GM19025 (cell line): ENCODE data around the gene NLRP7.
"Not testable (repeated sequence)": the region's sequence is repeated elsewhere in the genome, so short reads cannot be mapped to it uniquely, and the experiment has no call there.

ENCODE experiments used
- ATAC-seq: cut with Tn5 transposase; IDR thresholded peaks from one replicate; pipeline ENCODE4 v1.9.1; 2021; ENCODE audit warnings: mild to moderate bottlenecking, low read depth, moderate library complexity; ENCODE audit not compliant: unreplicated experiment

The NLRP7 gene

GRCh38 chr19:54921082-54921481, 26.2 kb downstream of the NLRP7 start:
- no peak for ATAC-seq

GRCh38 chr19:54919646-54920563, 27.4 kb downstream of the NLRP7 start:
- not testable (repeated sequence) for ATAC-seq

GRCh38 chr19:54918499-54918898, 28.8 kb downstream of the NLRP7 start:
- no peak for ATAC-seq

DNA sequence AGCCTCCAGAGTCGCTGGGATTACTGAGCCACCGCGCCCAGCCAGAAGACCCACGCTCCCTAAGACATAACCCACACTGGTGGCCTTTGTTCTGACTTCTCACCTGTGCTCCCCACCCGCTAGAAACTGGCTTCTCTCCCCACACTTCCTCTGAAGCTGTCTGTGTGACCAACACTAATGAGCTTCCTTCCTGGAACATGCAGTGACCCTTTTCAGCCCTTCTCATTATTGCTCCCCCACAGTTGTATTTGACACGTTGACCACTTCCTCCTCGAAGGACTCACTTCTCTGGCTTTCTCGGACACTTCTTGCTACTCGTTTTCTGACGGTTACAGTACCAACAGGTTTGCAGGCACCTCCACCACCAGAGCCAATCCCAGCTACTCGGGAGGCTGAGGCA, 30.5 kb downstream of the NLRP7 start:
- ATAC-seq, result no peak

- ATAC-seq, result not testable (repeated sequence)
These were observed 39.4 kb downstream of the NLRP7 start for GRCh38 chr19:54907899-54908298.

GRCh38 chr19:54906819-54907218, 40.5 kb downstream of the NLRP7 start:
- no peak for ATAC-seq

DNA sequence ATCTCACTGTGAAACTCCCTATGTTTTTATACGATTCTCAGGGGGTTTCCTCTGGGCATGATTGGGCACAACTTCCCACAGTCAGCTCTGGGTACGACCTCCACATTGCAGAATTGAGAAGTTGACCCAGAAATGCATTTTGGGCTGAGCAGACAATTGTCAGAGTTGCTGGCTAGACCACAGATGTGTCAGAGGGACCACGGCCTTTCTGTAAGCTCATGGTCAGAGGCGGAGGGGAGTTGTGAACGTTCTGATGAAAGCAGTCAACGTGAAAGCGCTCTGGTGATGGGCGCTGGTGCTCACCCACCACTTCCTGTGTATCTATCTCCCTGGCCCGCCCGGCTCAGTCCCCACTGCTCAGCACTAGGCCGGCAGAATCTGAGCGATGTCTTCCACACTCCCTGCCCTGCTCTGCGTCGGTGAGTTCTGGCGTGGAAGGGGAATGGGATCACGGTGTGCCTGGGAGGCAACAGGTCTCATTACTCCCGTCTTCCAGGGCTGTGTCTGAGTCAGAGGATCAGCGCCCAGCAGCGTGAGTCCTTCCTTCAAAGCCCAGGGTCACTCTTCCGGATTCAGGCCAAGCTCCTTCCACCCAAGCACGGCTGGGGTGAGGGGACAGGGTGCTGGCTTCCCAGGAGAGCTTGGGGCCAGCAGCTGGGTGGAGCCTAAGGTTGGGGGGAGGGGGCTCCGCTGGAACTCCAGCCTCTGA, 41.4 kb downstream of the NLRP7 start, which contains the start of gene NCR1:
TSS of gene NCR1 (plus strand) at position 346 of the 709 bp plus-strand sequence. CDS start at position 386, 40 bp downstream.
- no peak for ATAC-seq

- no peak for ATAC-seq
These were observed 41.9 kb downstream of the NLRP7 start for GRCh38 chr19:54905421-54905802.

DNA sequence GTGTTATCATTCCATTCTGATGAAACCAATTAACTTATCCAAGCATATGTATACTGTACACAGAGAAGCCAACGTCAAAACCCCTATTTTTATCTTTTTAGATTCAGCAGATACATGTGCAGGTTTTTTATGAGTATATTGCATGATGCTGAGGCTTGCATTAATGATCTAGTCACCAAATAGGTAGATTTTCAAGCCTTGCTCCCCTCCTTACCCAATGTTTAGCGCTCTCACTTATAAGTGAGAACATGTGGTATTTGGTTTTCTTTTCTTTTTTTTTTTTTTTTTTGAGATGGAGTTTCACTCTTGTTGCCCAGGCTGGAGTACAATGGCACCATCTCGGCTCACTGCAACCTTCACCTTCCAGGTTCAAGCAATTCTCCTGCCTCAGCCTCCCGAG, 43.1 kb downstream of the NLRP7 start:
- not testable (repeated sequence) for ATAC-seq

DNA sequence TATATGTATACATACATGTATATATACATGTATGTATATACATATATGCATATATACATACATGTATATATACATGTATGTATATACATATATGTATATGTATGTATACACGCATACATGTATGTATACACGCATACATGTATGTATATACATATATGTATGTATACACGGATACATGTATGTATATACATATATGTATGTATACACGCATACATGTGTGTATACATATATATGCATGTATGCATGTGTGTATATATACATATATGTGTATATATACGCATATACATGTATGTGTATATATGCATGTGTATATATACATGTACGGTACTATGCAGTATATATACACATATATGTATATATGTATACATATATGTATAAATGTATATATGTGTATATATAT, 44.0 kb downstream of the NLRP7 start:
- no peak for ATAC-seq

GRCh38 chr19:54902061-54902460, 45.3 kb downstream of the NLRP7 start:
- no peak for ATAC-seq

DNA sequence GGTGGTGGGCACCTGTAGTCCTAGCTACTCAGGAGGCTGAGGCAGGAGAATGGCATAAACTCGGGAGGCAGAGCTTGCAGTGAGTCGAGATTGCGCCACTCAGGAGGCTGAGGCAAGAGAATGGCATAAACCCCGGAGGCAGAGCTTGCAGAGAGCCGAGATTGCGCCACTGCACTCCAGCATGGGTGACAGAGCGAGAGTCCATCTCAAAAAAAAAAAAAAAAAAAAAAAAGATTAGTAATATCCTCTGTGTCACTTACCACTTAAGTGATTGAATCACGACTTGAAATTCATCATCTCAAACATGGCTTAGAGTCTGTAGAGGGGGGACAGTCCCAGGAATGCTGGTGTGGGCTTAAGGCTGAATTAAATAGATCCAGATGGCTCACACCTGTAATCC, 46.2 kb downstream of the NLRP7 start:
- not testable (repeated sequence) for ATAC-seq

- ATAC-seq, result not testable (repeated sequence)
These were observed 47.7 kb downstream of the NLRP7 start for GRCh38 chr19:54899646-54900045.

GRCh38 chr19:54898685-54899084, 48.6 kb downstream of the NLRP7 start:
- ATAC-seq, result not testable (repeated sequence)

DNA sequence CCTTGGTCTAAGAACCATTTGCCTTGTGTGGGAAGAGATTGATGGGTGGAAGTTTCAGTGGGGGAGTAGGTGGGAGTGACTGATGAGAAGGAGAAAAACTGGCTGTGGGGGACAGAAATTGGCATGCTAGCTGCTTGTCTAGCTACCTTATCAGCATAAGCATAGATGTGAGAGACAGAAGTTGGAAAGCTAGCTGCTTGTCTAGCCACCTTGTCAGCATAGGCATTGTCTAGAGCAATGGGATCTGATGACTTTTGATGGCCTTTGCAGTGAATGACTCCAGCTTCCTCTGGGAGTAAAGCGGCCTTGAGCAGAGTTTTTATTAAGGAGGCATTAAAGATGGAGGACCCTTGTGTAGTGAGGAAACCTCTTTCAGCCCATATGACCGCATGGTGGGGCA, 51.3 kb downstream of the NLRP7 start:
- no peak for ATAC-seq

DNA sequence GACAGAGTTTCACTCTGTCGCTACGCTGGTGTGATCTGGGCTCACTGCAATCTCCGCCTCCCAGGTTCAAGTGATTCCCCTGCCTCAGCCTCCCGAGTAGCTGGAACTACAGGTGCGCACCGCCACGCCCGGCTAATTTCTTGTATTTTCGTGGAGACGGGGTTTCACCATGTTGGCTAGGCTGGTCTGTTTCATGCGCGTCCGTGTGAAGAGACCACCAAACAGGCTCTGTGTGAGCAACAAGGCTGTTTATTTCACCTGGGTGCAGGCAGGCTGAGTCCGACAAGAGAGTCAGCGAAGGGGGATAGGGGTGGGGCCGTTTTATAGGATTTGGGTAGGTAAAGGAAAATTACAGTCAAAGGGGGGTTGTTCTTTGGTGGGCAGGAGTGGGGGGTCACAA, 53.2 kb downstream of the NLRP7 start:
- not testable (repeated sequence) for ATAC-seq

- ATAC-seq, result no peak
These were observed 53.9 kb downstream of the NLRP7 start for GRCh38 chr19:54893406-54893805.

- ATAC-seq, result no peak
These were observed 57.8 kb downstream of the NLRP7 start for GRCh38 chr19:54889566-54889965.

- no peak for ATAC-seq
These were observed 59.1 kb downstream of the NLRP7 start for GRCh38 chr19:54888239-54888638.

- ATAC-seq, result no peak
These were observed 64.1 kb downstream of the NLRP7 start for GRCh38 chr19:54883228-54883627.

DNA sequence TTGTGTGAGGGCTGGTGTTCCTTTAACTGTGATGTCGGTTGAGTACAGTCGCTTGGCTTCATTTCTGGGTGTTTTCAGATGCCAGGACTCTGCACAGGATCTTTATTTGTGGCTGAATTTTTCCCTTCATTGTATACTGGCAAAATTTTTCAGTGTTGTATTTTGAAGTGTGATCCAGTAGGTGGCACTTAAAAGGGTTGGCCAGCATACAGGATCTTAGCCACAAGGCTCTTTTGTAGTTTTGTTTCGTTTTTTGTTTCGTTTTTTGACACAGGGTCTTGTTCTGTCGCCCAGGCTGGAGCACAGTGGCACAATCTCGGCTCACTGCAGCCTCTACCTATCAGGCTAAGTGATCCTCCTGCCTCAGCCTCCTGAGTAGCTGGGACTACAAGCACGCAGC, 64.6 kb downstream of the NLRP7 start:
- ATAC-seq, result no peak

GRCh38 chr19:54881884-54882283, 65.4 kb downstream of the NLRP7 start:
- no peak for ATAC-seq
